HL-60 (cell line): Measurements from ENCODE around the gene PDE8A.

Experiments
- CTCF ChIP-seq: IDR thresholded peaks from one replicate; pipeline ENCODE4 v1.5.1; 2011; ENCODE audit warnings: low read length, control low read depth, inconsistent platforms; ENCODE audit not compliant: insufficient read depth
- GABPA ChIP-seq: IDR thresholded peaks from 2 replicates; pipeline ENCODE4 v1.6.1; 2012; ENCODE audit warnings: low read depth
- POLR2AphosphoS5 ChIP-seq: IDR thresholded peaks from 2 replicates; pipeline ENCODE4 v1.6.1; 2012; ENCODE audit warnings: low read depth
- REST ChIP-seq: IDR thresholded peaks from 2 replicates; pipeline ENCODE4 v1.6.1; 2012; ENCODE audit warnings: low read depth; ENCODE audit not compliant: insufficient replicate concordance

GRCh38 chr15:84973492-84974460 lies 7.9 kb upstream of the PDE8A start:
- no peak for TF ChIP-seq CTCF
- TF ChIP-seq GABPA = no peak
- TF ChIP-seq REST = no peak
- no peak for TF ChIP-seq POLR2AphosphoS5
